ENCODE data around the gene MCUB. TPM values are rescaled to one million over a fixed set of nuclear protein-coding genes. Genes with fewer than 3 reads are reported as not detected.

MCUB gene
- total and polyA plus RNA-seq, 9 of the 15 experiments (the other 6 are each of a cell fraction or from before 2014, with no cell fraction given): 1.4 to 21.5 (median 5.4) TPM

DNA sequence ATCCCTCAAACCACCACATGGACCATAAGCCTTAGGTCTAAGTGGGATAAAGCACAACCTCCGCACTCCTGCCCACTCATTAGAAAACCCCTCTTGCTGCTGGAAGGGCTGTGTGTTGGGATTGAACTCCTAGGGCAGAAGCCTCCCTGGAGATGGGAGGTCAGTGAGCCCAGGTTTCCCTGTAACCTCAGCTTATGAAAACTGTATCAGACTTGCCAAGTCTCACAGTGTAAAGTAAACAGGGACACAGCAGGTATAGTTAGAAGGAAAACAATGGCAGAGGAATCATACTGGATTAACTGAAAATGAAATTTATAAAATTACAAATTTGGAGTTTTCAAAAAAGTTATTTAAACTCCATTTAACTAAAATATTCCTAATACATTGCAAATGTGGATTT, 113.3 kb downstream of the MCUB start:
- H3K27me3 ChIP-seq (ENCODE audit: control insufficient read depth in 2 of 2, insufficient read depth in 2 of 2, low read length in 2 of 2): no peaks in the 10 kb centered on the region
- DNase-seq (ENCODE audit: extremely low read depth in 1 of 4, low spot score in 3 of 4): no peak
- WGBS (ENCODE audit: insufficient coverage, low coverage, missing lambda C conversion rate): 13% methylated on average over 1 of the region's 1 CpG
- H3K9me1 ChIP-seq (ENCODE audit: control insufficient read depth, insufficient read depth, low read length): no peaks in the 10 kb centered on the region
- H2AFZ ChIP-seq (ENCODE audit: low read depth, low read length): no peak overlapping the region
- no TSS peak for BruUV-seq (replicated peaks)
- intact Hi-C loops (cut with micrococcal nuclease) (no loop called here), in situ Hi-C loops (cut with MboI) (no loop called here)
- ChIA-PET CTCF (ENCODE audit: low intra/inter-chr PET ratio) (no interaction called here), POLR2A (no interaction called here)
- no peaks in the 10 kb centered on the region for H3K79me2 ChIP-seq (ENCODE audit: control insufficient read depth, insufficient read depth, low read length)
- no peaks in the 10 kb centered on the region for H4K20me1 ChIP-seq (replicated peaks; ENCODE audit: control insufficient read depth, insufficient read depth, low read length)
- H3K4me2 ChIP-seq (ENCODE audit: insufficient read depth, low read length): no peak overlapping the region
- H3K4me1 ChIP-seq (replicated peaks in 1 of 2; ENCODE audit: control insufficient read depth in 2 of 2, insufficient read depth in 2 of 2, low read length in 2 of 2): no peaks in the 10 kb centered on the region
- no peaks in the 10 kb centered on the region for H3K36me3 ChIP-seq (ENCODE audit: control insufficient read depth, insufficient read depth, low read length)
- FAIRE-seq: no peak
- no peak overlapping the region for H3K4me3 ChIP-seq
- H3K9ac ChIP-seq (ENCODE audit: insufficient read depth in 1 of 2, low read depth in 2 of 2, low read length in 2 of 2): no peak overlapping the region
- H3K9me3 ChIP-seq (replicated peaks; ENCODE audit: control insufficient read depth, insufficient read depth, low read depth, low read length): peaks cover 2% of the 10 kb centered on the region; the same call in 1 of the 2 replicates
- TF ChIP-seq ARID2 (IDR thresholded peaks at IDR 0.05) (no peak), NCOA2 (IDR thresholded peaks at IDR 0.05; ENCODE audit: partially characterized antibody in 2 of 2) (no peak), FOS (IDR thresholded peaks at IDR 0.05; ENCODE audit: extremely low read depth, insufficient read length) (no peak), NCOR1 (IDR thresholded peaks at IDR 0.05) (no peak), PCBP1 (IDR thresholded peaks at IDR 0.05; ENCODE audit: low read depth, low read length, poor library complexity, severe bottlenecking) (no peak), PTBP1 (IDR thresholded peaks at IDR 0.05; ENCODE audit: low read depth, low read length) (no peak), TRIM25 (IDR thresholded peaks at IDR 0.05; ENCODE audit: borderline replicate concordance) (no peak), PPARD (CRISPR knock-in tag; IDR thresholded peaks at IDR 0.05) (no peak), ATF7 (IDR thresholded peaks at IDR 0.05) (no peak)
- TF ChIP-seq, protein P1, sequence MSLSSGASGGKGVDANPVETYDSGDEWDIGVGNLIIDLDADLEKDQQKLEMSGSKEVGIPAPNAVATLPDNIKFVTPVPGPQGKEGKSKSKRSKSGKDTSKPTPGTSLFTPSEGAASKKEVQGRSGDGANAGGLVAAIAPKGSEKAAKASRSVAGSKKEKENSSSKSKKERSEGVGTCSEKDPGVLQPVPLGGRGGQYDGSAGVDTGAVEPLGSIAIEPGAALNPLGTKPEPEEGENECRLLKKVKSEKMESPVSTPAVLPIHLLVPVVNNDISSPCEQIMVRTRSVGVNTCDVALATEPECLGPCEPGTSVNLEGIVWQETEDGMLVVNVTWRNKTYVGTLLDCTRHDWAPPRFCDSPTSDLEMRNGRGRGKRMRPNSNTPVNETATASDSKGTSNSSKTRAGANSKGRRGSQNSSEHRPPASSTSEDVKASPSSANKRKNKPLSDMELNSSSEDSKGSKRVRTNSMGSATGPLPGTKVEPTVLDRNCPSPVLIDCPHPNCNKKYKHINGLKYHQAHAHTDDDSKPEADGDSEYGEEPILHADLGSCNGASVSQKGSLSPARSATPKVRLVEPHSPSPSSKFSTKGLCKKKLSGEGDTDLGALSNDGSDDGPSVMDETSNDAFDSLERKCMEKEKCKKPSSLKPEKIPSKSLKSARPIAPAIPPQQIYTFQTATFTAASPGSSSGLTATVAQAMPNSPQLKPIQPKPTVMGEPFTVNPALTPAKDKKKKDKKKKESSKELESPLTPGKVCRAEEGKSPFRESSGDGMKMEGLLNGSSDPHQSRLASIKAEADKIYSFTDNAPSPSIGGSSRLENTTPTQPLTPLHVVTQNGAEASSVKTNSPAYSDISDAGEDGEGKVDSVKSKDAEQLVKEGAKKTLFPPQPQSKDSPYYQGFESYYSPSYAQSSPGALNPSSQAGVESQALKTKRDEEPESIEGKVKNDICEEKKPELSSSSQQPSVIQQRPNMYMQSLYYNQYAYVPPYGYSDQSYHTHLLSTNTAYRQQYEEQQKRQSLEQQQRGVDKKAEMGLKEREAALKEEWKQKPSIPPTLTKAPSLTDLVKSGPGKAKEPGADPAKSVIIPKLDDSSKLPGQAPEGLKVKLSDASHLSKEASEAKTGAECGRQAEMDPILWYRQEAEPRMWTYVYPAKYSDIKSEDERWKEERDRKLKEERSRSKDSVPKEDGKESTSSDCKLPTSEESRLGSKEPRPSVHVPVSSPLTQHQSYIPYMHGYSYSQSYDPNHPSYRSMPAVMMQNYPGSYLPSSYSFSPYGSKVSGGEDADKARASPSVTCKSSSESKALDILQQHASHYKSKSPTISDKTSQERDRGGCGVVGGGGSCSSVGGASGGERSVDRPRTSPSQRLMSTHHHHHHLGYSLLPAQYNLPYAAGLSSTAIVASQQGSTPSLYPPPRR (CRISPR knock-in tag; IDR thresholded peaks at IDR 0.05; ENCODE audit: borderline replicate concordance): no peak
- H3K27ac ChIP-seq (ENCODE audit: extremely low read depth, low read depth, low read length): no peak overlapping the region
- no peak for ATAC-seq
